ENCODE measurements around the gene CTNNA3.

Gene CTNNA3

DNA sequence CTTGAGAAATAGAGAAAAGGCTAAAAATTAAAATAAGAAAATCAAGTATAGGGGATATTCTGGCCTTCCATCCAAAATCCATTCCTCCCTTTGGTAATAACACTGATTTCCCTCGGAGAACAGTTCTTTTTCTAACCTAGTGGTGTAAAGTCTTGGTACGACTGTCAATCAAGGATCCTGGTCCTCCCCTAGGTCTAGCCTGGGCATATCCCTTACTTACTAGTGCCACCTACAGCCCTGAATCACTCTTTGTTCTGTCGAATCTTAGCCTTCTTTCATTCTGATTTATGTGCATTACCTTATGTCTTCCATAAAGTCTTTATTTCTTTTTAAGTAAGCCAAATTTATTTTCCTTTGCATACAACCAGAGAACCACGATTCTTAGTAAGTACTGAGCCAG, 1068.8 kb downstream of the CTNNA3 start:
- no peaks in the 10 kb centered on the region for H3K4me1 ChIP-seq (ENCODE audit: control insufficient read depth, low read length)
- no peaks in the 10 kb centered on the region for H3K9me2 ChIP-seq (replicated peaks; ENCODE audit: control insufficient read depth, low read length)
- H4K20me1 ChIP-seq (ENCODE audit: control insufficient read depth, insufficient read depth, low read depth, low read length): no peaks in the 10 kb centered on the region
- no peaks in the 10 kb centered on the region for H3K9me3 ChIP-seq (ENCODE audit: control insufficient read depth, insufficient read depth, low read length)
- H3K36me3 ChIP-seq (ENCODE audit: control insufficient read depth, low read length): no peaks in the 10 kb centered on the region
- H3K27me3 ChIP-seq (ENCODE audit: control insufficient read depth, low read length): no peaks in the 10 kb centered on the region
- TF ChIP-seq, protein P1, sequence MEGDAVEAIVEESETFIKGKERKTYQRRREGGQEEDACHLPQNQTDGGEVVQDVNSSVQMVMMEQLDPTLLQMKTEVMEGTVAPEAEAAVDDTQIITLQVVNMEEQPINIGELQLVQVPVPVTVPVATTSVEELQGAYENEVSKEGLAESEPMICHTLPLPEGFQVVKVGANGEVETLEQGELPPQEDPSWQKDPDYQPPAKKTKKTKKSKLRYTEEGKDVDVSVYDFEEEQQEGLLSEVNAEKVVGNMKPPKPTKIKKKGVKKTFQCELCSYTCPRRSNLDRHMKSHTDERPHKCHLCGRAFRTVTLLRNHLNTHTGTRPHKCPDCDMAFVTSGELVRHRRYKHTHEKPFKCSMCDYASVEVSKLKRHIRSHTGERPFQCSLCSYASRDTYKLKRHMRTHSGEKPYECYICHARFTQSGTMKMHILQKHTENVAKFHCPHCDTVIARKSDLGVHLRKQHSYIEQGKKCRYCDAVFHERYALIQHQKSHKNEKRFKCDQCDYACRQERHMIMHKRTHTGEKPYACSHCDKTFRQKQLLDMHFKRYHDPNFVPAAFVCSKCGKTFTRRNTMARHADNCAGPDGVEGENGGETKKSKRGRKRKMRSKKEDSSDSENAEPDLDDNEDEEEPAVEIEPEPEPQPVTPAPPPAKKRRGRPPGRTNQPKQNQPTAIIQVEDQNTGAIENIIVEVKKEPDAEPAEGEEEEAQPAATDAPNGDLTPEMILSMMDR (IDR thresholded peaks at IDR 0.05; ENCODE audit: low read depth, low read length, poor library complexity, severe bottlenecking): no peak
- TF ChIP-seq EZH2phosphoT487 (IDR thresholded peaks at IDR 0.05; ENCODE audit: borderline replicate concordance, low read length): no peak
- H3K27ac ChIP-seq (ENCODE audit: low read depth, low read length): no peak overlapping the region
- H3F3A ChIP-seq (ENCODE audit: control insufficient read depth, insufficient read depth): no peaks in the 10 kb centered on the region
- no peak overlapping the region for H3K4me3 ChIP-seq (ENCODE audit: low read length)
- H3K4me2 ChIP-seq (ENCODE audit: low read length): no peak overlapping the region
- no peaks in the 10 kb centered on the region for H3K79me2 ChIP-seq (ENCODE audit: control insufficient read depth, low read length)

DNA sequence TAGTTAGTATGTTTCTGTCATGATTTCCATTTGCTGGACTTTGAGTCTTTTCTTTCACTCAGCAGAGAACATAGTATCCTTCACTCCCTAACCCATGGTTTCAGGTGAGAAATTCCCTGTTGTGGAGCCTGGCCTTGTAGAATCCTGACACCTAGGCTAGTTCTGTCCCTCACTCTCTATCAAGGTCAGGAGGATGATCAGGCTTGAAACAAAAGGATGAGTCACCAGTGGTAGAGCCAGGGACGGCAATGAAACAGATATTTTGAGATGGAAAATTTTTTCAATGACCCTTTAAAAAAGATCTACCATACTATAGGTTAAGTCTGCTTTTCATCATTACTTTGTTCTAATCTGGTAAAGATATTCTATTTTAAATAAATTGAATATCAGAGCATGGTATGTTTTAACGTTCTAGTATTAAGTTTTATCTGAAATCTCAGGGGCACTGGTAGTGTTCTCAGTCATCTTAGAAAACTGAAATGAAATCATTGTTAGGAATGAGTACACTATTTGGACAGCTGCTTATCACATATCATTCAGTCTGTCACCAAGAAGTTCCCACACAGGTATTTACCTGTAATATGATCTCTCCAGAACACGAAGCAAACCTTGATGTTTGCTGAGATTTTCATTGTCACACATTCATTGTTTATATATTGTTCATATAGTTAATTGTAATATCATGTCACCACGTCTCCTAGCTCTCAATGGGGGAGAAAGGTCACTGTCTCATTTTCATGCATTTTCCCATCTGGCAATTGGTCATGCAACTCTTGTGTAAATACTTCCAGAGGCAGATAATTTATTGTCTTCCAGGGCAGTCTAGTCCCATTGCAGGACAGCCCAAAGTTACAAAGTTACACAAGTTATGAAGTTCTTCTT, 1070.0 kb downstream of the CTNNA3 start:
- Histone ChIP-seq H3K4me2 (ENCODE audit: low read length) (no peak overlapping the region), H4K20me1 (ENCODE audit: control insufficient read depth, insufficient read depth, low read depth, low read length) (no peaks in the 10 kb centered on the region), H3K79me2 (ENCODE audit: control insufficient read depth, low read length) (no peaks in the 10 kb centered on the region), H3K9me3 (ENCODE audit: control insufficient read depth, insufficient read depth, low read length) (no peaks in the 10 kb centered on the region), H3F3A (ENCODE audit: control insufficient read depth, insufficient read depth) (no peaks in the 10 kb centered on the region), H3K27me3 (ENCODE audit: control insufficient read depth, low read length) (no peaks in the 10 kb centered on the region), H3K4me1 (ENCODE audit: control insufficient read depth, low read length) (no peaks in the 10 kb centered on the region), H3K9me2 (replicated peaks; ENCODE audit: control insufficient read depth, low read length) (no peaks in the 10 kb centered on the region), H3K27ac (ENCODE audit: low read depth, low read length) (no peak overlapping the region), H3K4me3 (ENCODE audit: low read length) (no peak overlapping the region), H3K36me3 (ENCODE audit: control insufficient read depth, low read length) (no peaks in the 10 kb centered on the region)
- TF ChIP-seq EZH2phosphoT487 (IDR thresholded peaks at IDR 0.05; ENCODE audit: borderline replicate concordance, low read length): no peak
- TF ChIP-seq, protein P1 (IDR thresholded peaks at IDR 0.05; ENCODE audit: low read depth, low read length, poor library complexity, severe bottlenecking): no peak

DNA sequence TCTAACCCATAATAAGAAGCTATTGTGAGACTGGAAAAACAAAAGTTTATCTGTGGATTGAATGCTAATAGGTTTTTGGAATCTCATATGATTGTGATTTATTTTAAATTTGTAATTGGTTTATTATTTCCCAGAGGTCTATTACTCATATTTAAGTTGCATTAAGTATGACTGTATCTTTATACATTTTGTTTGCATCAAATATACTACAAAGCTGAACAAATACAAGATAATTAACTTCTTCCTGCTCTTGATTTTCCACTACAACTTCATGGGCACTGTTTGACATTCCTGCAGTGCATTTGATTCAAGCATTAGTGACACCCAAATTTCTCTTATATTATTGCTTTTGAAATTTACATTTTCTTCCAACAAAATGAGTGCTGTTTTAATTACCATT, 1073.9 kb downstream of the CTNNA3 start:
- H3K36me3 ChIP-seq (ENCODE audit: control insufficient read depth, low read length): no peaks in the 10 kb centered on the region
- H3K79me2 ChIP-seq (ENCODE audit: control insufficient read depth, low read length): no peaks in the 10 kb centered on the region
- no peaks in the 10 kb centered on the region for H3K4me1 ChIP-seq (ENCODE audit: control insufficient read depth, low read length)
- H4K20me1 ChIP-seq (ENCODE audit: control insufficient read depth, insufficient read depth, low read depth, low read length): no peaks in the 10 kb centered on the region
- H3F3A ChIP-seq (ENCODE audit: control insufficient read depth, insufficient read depth): no peaks in the 10 kb centered on the region
- no peak overlapping the region for H3K4me3 ChIP-seq (ENCODE audit: low read length)
- H3K4me2 ChIP-seq (ENCODE audit: low read length): no peak overlapping the region
- no peak for TF ChIP-seq EZH2phosphoT487 (IDR thresholded peaks at IDR 0.05; ENCODE audit: borderline replicate concordance, low read length)
- TF ChIP-seq, protein P1 (IDR thresholded peaks at IDR 0.05; ENCODE audit: low read depth, low read length, poor library complexity, severe bottlenecking): no peak
- H3K27ac ChIP-seq (ENCODE audit: low read depth, low read length): no peak overlapping the region
- H3K9me2 ChIP-seq (replicated peaks; ENCODE audit: control insufficient read depth, low read length): no peaks in the 10 kb centered on the region
- no peaks in the 10 kb centered on the region for H3K9me3 ChIP-seq (ENCODE audit: control insufficient read depth, insufficient read depth, low read length)
- no peaks in the 10 kb centered on the region for H3K27me3 ChIP-seq (ENCODE audit: control insufficient read depth, low read length)

Measured in DOHH2 (cell line).